ENCODE measurements around the gene ACAD8.

ACAD8 gene

DNA sequence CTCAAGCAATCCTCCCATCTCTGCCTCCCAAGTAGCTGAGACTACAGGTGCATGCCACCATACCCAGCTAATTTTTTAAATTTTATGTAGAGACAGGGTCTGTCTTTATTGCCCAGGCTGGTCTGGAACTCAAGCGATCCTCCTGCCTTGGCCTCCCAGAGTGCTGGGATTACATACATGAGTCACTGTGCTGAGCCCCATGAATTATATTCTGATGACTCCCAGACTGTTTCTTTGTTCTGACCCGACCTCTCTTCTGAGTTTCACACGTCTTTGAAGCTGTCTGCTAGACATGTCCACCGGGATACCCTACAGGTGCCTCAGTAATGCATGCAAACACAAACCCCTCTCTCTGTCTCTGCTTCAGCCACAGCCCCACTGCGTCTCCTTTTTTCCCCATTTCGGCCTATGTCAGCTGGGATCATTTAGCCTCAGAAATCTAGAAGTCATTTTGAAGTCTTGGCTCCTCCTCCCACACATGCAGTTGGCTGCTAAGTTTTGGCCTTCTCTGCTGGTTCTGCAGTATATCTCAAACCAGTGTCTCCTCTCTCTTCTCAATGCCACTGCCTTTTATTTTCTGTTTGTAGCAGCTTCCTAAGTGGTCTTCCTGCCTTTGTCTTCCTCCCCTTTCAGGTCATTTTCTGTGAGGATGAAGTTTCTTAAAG, 24.1 kb upstream of the ACAD8 start:
- ChIA-PET CTCF (interaction anchor here (0.5 to 0.6 kb wide), 3 partner anchors 16 to 720 kb away, joined by 3 read pairs; no protein-coding TSS in a partner anchor), POLR2A (ENCODE audit: low non-redundant PET) (no interaction called here)
- DNase-seq (ENCODE audit: low spot score), result no peak
- no peak overlapping the region for H3K27ac ChIP-seq
- TF ChIP-seq, protein P1, sequence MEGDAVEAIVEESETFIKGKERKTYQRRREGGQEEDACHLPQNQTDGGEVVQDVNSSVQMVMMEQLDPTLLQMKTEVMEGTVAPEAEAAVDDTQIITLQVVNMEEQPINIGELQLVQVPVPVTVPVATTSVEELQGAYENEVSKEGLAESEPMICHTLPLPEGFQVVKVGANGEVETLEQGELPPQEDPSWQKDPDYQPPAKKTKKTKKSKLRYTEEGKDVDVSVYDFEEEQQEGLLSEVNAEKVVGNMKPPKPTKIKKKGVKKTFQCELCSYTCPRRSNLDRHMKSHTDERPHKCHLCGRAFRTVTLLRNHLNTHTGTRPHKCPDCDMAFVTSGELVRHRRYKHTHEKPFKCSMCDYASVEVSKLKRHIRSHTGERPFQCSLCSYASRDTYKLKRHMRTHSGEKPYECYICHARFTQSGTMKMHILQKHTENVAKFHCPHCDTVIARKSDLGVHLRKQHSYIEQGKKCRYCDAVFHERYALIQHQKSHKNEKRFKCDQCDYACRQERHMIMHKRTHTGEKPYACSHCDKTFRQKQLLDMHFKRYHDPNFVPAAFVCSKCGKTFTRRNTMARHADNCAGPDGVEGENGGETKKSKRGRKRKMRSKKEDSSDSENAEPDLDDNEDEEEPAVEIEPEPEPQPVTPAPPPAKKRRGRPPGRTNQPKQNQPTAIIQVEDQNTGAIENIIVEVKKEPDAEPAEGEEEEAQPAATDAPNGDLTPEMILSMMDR (conservative IDR thresholded peaks at IDR 0.05; ENCODE audit: low read depth), result no peak

DNA sequence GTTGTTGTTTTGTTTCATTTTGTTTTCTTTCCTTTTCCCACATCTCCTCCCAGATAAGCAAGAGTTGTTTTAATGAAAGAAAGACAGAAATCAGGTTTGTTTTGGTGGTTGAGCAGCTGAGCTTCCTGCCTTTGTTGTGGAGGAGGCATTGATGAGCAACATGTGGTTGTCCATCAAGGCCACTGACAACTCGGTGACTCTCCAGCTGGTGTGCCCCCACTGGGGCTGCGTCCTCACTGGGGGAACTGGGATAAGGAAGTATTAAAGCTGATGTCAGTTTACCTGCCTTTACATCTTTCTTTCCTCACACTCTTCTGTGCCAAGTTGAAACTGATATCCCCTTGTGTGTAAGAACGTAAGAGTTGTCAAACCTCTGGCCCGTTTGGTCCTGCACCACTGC, 23.0 kb upstream of the ACAD8 start:
- CTCF ChIA-PET, result interaction anchor here (0.6 to 0.7 kb wide), 2 partner anchors 25 to 305 kb away, joined by 3 read pairs; no protein-coding TSS in a partner anchor

DNA sequence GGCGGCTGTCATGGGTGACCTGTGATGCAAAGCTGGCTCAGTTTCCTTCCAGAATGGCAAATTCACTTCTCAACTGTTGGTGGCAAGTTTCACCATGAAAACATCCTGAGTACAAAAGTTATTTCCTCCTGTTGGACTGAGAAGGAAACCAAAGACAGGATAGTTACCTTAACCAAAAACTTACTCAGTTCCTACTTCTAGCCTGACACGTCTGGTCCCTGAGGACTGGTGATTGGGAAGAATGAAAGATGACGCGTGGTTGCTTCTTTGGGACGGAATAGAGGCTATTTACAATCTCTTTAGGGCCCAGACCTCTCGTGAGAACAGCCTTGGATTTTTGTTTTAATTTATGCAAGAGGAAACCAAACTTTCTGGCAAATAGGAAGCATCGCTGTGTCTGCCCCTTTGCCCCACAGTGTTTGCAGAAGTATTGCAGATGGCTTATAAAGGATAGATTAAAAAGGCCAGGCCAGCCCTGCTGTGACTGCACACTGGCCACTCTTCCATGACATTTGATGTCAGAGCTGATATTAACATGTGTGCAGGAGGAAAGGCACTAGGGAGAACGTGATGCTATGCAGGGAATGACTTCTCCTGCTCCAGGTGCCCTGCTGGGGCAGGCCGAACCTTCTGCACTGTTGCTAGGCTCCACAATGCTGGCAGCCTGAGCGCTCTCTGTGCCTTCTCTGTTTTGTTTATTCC, 21.3 kb upstream of the ACAD8 start:
- no peak overlapping the region for H3K27ac ChIP-seq
- DNase-seq (ENCODE audit: low spot score), result no peak
- ChIA-PET CTCF (no interaction called here), POLR2A (ENCODE audit: low non-redundant PET) (no interaction called here)
- TF ChIP-seq, protein P1 (conservative IDR thresholded peaks at IDR 0.05; ENCODE audit: low read depth), result no peak

More for the DNA sequence above, 23.0 kb upstream of the ACAD8 start:
- H3K27ac ChIP-seq, result no peak overlapping the region
- TF ChIP-seq, protein P1 (conservative IDR thresholded peaks at IDR 0.05; ENCODE audit: low read depth), result no peak
- POLR2A ChIA-PET (ENCODE audit: low non-redundant PET), result no interaction called here
- DNase-seq (ENCODE audit: low spot score), result no peak

DNA sequence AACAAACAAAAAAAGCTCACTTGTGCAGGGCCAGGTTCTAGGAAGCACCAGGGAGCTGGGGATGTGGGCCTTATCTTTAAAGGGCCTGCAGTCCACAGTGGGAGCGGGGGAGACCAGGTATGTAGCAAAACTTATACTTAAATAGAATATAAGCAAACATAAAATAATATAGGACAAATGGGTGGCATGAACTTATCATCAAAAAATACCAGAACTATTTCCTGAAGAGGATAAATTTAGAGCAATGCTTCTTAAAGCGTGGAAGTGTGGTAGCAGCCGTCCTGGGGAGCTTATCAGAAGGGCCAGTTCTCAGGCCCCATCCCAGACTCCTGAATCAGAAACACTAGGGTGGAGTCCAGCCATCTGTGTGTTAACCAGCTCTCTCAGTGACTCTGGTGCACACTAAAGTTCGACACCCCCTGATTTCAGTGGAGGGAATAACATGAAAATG, 19.6 kb upstream of the ACAD8 start:
- CTCF ChIA-PET, result no interaction called here
- no peak for DNase-seq (ENCODE audit: low spot score)
- H3K27ac ChIP-seq, result no peak overlapping the region
- TF ChIP-seq, protein P1 (conservative IDR thresholded peaks at IDR 0.05; ENCODE audit: low read depth), result no peak
- POLR2A ChIA-PET (ENCODE audit: low non-redundant PET), result interaction anchor here (1.1 kb wide), 1 partner anchor 10 kb away, joined by 3 read pairs; the partner anchor contains the start of genes NCAPD3 and VPS26B

DNA sequence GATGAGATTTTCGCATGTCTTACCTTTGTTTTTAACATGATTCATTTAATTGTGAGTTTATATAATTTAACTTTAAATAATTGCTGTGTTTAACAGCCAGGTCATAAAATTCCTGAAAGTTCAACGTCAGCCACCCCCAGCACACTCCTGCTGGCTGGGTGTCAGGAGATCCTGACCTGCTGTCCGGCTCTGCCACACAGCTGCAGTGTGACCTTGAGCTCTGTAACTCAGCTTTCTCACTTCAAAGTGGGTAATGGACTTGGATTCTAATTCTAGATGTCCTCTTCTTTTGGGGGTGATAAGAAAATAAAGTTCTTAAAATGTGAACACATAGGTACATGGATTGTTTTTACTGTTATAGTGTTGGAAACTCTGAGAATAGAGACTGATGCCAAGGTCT, 18.0 kb upstream of the ACAD8 start:
- ChIA-PET CTCF (interaction anchor here (0.6 to 1.3 kb wide), 2 partner anchors 10 to 95 kb away, joined by 3 to 5 read pairs; no protein-coding TSS in a partner anchor), POLR2A (ENCODE audit: low non-redundant PET) (no interaction called here)

DNA sequence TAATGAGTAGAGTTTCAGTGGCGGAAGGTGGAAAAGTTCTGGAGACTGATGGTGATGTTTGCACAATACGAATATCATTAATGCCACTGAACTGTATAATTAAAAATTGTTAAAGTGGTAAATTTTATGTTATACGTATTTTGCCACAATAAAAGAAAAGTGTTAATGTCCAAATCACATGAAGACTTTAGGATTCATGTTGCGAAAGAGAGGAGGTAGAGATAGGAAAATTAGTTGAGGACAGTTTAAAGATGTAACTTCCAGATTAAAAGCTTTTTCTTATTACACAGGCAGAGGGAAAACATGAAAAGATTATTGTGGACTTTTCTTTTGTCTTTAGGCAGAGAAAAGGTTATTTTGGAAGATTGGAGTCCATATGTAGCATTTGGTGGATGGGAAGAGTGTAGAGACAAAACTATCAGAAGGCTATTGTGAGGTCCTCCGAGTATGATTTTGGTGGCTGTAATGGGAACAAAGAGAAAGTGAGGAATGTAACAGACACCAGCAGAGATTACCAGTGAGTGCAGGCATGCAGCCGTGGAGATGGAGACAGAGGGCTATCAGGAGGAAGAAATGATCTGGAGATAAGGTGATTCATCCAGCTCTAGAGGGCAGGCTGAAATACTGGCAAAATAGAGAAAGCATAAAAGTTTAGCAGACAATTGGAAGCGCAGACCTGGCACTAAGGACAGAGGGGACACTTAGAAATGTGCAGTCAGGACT, 16.4 kb upstream of the ACAD8 start:
- ChIA-PET CTCF (no interaction called here), POLR2A (ENCODE audit: low non-redundant PET) (no interaction called here)
- DNase-seq (ENCODE audit: low spot score), result no peak
- TF ChIP-seq, protein P1 (conservative IDR thresholded peaks at IDR 0.05; ENCODE audit: low read depth), result no peak
- no peak overlapping the region for H3K27ac ChIP-seq

More for the DNA sequence above, 18.0 kb upstream of the ACAD8 start:
- TF ChIP-seq, protein P1 (conservative IDR thresholded peaks at IDR 0.05; ENCODE audit: low read depth), result no peak
- DNase-seq (ENCODE audit: low spot score), result no peak
- H3K27ac ChIP-seq, result no peak overlapping the region

All from RWPE1 (cell line).